CD4-positive, alpha-beta T cell treated with Interferon gamma for 1 hour (primary cell): Measurements from ENCODE around the gene PRKCE.

Source experiments
- DNase-seq: peaks from one replicate; pipeline ENCODE4 v3.0.0-alpha.2; 2020

The PRKCE gene

DNA sequence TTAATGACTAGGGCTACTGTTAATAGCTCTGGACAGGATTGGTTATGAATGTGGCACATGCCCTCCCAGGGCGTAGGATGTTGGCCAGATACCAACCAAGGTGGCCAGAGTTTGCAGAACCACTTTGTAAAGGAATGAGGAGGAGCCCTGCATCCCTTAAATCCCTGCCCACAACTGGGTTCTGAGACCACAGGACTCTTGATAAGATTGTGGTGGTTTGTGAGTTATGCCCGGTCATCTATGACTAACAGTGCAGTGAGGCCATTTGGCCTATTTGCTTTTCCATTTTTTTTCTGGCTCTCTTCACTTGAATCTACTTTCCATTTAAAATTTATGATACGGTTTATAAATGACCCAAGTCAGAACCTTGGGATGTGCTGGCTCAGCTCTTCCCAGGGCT lies 294.5 kb downstream of the PRKCE start:
- DNase-seq = no peak

DNA sequence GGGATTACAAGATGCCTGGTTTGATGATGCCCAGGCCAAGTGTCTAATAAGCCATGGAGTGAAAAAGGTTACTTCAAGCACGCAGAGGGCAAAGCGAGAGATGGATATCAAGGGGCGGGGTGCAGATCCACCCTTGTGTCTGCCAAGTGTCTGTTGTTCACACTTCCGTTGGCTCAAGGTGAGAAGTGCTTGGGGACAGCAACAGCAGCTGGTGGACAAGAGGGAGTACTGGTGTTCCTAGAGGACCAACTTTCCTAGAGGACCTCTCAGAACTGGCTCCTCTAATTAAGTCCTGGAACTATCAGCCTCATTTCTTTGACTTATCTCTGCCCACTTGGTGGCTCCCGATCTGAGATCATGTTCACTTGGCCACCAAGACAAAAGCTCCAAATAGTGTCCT lies 299.1 kb downstream of the PRKCE start:
- no peak for DNase-seq

DNA sequence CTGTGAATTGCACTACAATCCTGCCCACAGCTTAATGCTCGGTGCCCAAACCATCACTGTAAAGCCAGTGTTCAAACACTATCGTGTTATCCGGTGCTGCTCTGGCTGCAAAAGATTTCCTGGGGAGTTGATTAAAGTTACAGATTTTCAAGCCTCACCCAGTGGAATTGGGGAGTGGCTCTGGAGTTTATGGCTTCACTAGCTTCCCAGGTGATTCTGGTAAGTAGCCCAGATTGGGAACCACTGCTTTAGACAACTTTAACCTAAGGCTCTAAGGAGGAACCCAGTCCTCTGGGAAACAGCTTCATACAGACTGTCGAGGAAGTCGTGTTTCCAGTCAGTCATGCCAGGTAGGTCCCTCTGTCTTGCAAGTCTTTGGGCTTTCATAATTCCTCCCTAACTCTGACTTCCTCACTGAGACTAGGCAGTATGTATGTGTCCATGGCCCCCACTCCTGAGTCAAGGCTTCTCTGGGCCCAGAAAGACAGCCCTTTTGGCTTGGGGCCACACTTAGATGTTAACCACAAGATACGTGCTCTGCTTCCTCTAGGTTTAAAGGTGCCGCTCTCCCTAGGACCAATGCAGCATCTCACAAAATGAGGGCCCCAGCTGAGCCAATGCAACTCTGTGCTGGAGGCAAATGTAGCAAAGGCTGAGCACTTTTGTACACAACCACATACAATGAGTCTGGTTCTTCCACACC lies 299.7 kb downstream of the PRKCE start:
- DNase-seq = no peak

DNA sequence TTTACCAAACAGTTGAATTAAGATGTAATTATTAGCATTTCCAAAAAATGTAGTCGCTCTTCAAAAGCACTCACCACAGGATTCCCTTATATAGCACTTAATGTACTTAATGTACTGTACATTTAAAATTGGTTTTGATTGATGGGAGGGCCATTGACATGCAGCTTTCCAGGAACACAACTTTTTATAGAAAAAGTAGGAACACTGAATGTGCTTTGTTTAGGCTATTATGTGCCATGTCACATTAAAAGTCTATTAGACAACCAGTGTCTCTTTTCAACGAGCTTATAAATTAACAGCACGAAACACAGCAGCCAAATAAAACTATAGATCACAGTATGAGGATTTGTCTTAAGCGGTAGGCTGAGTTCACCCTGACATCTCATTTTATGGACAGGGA lies 301.1 kb downstream of the PRKCE start:
- no peak for DNase-seq

DNA sequence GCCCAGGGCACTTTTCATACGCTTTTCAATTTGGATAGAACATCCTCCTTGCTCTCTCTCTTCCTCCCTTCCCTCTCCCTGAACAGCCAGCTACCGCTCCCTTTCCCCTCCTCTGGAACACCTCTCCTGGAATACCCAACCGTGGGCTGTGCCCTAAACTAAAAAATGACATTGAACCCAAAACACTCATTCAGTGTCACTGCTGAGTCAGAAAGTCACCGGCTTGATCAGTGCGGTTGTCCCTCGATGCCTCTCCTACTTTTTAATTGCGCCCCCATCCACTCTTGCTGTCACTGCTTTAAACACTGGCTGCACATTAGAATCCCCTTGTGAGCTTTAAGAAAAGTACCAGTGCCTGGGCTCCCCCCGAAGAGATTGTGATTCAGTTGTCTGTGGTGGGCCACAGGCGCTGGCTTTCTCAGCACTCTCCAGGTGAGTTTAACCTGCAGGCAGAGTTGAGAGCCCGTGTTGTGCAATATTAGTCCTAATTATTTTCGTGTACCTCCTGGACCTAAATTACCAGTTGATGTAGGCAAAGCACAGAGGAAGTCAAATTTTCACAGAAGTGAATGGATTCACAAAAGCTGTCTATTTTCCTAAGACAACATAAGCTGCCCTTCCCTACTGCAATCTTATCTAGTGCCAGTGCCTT lies 302.0 kb downstream of the PRKCE start:
- no peak for DNase-seq

DNA sequence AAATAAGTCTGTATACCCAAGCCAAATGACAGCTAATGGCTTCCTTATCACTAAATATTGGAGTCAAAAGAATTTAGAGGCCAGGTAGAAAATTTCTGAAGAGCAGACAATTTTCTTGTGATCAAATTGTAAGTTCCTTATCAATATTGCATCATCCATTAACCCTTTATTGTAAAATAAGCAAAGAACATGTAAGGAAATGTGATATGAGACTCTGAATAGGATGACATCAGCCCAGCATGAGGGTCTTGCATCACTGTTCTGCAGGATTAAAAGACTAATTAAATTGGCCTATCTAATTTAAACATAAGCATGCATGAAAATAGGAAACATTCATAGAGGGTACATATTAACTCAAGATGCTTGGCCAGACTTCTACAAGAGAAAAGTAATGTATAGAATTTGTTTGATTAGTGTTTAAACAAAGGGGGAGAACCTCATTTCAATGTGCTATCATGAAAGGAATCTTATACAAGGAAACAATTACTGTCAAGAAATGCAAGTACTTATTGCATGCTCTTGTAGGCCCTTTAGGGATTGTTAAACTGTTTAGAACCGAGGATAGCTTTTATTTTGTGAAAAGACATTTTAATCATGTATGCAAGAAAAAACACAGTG lies 302.9 kb downstream of the PRKCE start:
- DNase-seq = no peak

DNA sequence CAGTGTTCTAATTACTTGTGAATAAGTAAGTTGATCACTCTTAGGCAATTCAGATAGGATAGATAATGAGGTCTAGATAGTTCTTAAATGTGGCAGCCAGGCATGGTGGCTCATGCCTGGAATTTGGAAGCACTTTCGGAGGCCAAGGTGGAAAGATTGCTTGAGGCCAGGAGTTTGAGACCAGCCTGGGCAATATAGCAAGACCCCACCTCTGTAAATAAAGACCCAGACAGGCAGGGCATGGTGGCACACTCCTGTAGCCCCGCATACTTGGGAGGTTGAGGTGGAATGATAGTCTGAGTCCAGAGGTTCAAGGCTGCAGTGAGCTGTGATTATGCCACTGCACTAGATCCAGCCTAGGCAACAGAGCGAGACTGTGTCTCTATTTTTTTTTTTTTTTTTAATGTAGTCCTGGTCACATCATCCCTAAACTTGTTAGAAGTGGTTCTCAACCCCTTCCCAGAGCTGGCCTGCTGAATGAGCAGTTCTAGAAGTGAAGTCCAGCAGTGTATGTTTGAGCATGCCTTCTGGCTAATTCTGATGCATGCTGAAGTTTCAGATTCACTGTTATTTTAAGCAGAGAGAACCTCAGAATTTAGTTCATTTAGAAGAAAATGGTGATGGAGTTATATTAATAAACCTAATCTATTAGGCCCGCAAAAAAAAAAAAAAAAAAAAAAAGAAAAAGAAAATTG lies 306.2 kb downstream of the PRKCE start:
- DNase-seq = no peak

DNA sequence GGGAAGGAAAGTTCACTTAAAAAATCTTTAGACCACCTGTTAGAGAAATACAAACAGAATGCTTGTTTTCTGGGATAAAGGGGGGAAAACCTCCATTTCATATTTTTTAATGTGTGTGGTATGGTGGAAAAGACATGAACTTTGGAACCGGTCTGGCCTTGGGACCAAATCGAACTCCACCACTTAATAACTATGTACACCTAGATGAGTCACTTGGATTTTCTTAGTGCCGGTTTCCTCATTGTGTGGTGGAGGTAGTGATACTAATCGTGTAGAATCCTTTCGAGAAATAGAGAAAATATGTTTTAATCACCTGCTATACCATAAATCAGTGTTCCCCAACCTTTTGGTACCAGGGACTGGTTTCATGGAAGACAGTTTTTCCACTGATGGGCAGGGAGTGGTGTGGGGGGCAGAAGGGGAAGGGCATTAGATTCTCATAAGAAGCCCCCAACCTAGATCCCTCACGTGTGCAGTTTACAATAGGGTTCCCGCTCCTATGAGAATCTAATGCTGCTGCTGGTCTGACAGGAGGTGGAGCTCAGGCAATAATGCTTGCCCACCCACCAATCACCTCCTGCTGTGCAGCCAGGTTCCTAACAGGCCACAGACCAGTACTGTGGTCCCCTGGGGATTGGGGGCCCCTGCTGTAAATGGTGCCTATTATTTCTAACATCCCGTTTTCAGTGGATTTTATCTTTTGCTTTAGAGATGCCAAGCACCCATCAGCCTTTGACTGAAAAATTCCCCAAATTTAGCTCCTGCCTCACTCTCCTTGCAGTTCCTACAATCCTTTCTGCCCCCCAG lies 308.8 kb downstream of the PRKCE start:
- no peak for DNase-seq

DNA sequence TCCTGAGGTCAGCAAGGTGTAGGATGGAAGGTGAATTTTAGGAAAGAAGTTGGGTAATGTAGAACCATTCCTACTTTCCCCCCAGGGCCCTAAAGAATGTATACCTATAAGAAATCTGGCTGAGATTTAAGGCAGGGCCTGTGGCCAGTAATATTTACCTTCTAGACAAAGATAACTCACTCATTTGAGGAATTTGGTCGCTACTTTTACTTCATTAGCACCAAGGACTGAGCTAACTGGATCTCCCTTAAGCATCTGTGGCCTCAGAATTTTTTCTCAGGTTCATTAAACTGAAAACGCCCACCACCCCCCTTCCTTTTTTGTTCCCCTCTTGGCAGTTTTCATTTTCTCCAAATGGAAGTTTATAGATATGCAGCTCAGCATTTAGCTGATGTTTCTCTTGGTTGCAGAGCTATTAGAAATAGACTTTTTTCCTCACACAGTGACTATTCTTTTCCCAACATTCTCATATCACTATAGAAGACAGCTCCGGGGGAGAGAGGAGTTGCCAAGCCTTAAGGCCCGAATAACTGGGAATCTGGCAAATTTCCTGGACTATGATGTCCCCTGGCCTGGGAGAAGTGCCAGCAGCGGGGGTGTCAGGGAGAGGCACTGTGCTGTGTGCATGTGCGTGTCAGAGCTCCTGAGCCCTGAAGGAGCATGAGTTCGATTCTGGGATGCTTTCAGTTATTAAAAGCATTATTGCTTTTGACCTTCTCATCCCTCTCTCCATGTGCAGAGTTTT lies 310.9 kb downstream of the PRKCE start:
- DNase-seq = no peak

DNA sequence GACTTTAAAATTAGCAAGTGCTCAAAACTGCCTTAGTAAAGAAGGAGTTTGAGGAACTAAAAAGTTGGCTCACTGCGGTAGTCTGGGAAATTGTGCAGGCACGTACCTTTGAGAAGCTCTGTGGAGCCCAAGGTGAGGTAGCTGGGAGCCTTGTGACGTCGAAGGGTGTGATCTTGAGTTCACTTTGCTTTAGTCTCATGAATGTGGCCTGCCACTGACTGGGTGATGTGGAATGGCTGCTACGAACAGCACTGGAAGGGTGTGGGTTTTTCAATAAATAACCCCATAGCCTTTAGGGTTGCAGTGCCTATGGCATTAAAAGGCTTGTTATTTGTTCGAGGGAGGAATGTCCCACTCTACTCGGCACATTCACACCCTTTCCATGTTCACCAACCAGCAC lies 312.3 kb downstream of the PRKCE start:
- DNase-seq = no peak

DNA sequence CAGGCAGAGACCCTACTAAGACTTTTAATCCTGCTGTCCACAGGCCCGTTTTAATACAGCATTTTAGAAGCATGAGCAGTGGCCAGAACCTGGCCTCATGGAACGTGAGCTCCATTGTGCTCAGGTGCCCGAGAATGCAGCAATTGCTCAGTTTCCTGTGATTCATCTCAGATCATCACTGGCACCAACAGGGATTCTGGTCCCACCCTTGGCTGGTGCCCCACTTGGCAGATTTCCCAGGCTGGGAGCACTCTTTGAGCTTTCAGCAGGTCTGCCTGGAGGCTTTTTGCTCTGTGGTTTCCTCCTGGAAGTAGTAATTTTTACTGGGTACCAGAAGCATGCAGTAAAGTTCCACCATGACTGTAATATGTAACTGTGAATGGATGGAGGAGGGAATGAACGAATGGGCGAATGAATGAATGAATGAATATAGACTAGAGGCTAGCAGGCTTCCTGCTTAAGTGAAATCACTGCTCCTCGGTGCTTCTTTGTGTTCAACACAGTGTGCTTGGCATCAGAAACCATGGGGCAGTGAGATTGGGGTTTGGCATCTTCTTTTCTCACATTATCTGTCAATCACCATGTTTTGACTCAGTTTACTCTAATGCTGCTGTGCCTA lies 312.9 kb downstream of the PRKCE start:
- no peak for DNase-seq

DNA sequence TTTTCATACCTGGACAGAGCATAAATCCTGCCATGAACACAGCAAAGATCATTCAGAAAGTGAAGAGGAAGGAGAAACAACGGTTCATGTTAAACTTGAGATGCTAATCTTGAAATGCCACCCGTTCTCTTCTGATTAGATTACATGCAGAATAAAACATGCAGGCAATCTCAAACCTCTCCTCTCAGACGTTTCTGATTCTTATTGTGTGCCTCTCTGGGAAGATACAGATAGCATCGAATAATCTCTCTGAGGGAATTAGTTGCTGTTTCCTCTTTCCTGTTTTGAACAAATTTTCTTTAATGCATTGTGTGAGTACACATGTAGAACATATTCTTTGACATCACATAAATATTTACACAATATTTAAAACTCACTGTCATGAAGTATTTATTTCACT lies 313.4 kb downstream of the PRKCE start:
- no peak for DNase-seq

DNA sequence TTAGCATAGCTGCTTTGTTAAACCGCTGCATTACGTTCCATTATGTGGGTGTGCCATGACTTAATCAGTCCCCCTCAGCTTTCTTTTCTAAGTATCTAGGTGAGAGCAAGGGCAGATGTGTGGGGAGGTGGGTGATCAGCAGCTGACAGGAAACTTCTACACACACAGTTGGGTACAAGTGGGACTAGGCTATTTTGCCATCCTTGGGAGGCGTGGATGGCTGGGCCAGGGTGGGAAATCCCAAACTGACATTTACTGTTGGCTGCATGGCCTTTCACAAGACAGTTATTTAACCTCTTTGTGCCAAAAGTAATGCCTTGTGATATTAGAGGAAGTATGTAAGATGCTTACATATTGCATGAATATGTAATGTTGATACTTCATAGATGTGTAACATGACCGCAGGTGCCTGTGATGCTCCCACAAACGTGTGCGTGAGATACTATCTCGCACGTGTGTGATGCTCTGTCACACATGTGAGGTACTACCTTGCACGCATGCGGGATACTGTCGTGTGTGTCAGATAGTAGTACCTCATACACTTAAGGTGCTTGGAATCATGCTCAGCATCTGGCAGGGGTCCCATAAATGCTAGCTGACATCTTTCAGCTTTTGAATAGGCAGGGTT lies 314.5 kb downstream of the PRKCE start:
- DNase-seq = no peak

DNA sequence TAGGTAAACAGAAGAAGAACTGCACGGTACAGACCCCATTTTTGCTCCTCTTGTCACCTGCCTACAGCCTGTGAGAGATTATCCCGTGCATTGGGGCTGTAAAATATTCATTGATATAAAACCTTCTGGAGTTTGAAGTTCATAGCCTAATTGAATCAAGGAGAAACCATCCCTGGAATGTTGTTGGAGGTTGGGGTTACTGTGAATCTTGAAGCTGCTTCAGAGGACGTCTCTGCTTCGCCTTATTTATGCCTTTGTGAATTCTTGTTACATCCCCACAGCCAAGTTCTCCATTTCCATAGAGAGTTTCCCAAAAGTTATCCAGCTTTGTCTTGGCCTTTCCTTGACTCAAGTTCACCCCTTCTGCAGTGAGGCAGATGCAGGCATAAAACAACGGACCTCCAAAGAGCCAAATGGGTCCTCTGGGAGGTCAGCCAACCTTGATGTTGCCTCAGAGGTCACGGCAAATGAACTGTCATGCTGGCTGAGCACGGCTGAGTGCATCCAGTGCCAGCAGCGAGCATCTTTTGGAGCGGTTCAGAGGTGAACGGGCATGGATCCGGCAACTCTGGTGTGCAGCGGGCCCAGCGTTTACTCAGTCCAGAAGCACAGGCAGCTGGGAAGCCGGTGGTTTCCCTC lies 317.6 kb downstream of the PRKCE start:
- no peak for DNase-seq

DNA sequence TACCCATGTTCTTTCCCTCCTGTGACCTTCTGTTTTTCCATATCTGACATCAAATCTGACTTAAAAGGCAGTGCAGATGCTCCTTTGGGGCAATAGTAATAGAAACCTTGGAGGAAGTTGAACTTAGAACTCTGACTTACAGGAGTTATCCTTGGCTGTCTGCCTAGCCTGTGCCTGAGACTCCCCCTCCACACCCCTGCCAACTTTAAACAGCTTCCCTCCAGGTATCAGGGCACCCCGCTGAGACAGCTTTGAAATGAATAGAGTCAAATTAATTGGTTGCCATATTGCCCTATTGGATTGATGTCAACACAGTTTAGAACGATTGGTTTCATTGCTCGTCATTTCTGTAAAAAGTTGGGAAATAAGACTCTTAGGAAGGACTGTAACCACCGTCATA lies 322.0 kb downstream of the PRKCE start:
- DNase-seq = no peak

DNA sequence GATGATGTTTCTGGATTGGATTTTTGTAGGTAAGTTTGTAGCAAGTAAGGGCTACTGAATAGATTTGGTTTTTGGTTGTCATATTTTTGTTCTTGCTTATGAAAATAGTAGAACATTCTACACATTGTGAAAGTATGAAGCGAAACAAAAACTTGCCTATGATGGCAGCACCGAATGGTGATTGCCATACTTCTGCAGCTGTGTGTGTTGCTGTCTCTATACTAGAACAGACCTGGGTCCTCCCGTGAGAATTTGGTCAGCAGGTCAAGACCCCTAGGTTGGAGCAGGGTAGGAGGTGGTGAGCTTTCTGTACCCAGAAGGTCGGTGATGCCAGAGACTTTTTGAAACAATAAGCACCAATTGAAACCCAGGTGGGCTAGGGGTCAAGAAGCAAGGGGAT lies 322.6 kb downstream of the PRKCE start:
- no peak for DNase-seq

DNA sequence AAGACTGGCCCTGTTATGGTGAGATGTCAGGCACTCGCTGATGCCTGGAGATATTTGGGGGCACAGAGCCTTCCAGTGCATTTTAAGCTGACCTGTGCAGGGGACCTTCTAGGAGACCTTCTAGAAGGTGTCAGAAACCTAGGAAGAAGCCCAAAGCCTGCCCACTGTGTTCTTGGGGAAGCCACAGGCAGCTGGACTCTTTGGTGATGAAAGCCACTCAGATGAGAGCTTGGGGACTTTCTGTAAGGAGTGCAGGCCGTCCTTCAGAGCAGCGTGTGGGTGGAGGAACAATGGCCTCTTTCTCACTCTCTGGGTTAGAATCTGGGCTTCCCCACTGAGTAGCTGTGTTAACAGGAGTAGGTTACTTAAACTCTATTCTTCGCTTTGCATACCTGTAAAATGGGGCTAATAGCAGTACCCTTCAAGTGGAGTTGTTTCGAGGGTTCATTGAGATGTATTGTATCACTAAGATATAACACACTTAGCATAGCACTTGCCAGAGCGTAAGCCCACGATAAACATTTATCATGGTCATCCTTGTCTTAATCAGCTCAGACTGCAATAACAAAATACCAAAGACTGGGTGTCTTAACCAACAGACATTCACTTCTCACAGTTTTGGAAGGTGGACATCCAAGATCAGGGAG lies 323.4 kb downstream of the PRKCE start:
- DNase-seq = no peak

DNA sequence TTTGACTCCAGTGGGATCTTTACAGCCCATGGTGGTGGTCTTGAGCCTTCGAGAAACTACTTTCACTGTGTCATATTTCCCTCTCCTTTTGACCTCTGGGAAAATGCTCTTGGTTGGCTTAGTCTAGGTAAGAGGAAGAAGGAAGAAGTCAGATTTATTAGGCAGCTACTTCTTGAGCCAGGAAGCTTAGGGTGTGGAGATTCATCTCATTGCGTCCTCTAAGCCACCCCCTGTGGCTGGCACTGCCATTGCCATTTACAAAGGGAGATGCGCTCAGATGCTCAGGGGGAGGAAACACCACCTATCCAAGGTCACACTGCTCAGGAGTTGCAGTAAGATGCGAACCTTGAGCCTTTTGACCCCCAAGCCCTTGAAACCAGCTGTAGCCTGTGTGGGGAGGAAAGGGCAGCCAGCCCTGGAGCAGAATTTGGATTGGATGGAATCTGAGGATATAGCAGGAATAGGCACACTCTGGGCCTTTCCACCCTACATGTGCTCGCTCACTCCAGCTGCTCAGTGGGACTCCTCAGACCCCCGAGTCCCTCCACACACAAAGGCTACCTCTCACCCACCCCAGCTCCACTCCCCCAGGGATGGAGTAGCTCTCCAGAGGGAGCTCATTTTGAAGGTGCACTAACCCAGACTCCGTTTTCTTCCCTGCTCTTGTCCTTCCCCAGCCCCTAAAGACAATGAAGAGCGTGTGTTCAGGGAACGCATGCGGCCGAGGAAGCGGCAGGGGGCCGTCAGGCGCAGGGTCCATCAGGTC lies 324.5 kb downstream of the PRKCE start:
- DNase-seq = no peak

DNA sequence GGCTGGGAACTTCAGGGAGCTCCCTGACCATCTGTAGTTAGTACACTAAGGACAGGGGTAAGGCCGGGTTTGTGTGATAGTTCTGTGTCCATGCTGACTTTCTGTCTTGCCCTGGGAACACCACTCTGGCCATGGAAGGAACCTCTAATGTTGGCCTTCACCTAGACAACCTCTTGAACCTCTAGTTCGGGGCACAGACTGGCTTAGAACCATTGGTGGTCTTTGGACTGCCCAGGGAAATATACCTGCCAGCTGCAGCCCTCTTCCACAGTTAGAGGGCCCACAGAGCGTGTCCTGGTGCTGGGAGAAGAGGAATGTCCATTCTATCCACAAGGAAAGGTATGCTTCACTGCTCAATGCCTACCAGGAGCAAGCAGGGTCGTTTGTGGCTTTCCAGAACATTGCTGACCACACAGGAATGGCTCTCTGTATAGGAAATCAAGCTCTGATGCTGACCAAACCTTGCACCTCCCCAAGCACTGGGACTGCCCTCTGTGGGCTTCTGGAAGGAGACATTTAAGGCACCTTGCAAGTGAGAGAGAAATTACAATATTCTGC lies 326.9 kb downstream of the PRKCE start:
- DNase-seq = no peak
